MCF 10A (cell line): ENCODE results near the gene LRP1B. TPM values are rescaled to one million over a fixed set of nuclear protein-coding genes. Genes with fewer than 3 reads are reported as not detected.

Source experiments
- BruUV-seq: library from RNA; stranded (reverse); fragments of 400-500 nt; replicated peaks from 2 replicates; lab custom pipeline; 2021; lab: Mats Ljungman, UMichigan
- CTCF ChIA-PET: fragments of 300-600 bp; sonication (Branson Sonifier 250); formaldehyde crosslinking; extraction: SDS; loops from one replicate; lab custom pipeline; 2021; ENCODE audit warnings: antibody characterized with exemption, inconsistent platforms; lab: Yijun Ruan, JAX
- POLR2A ChIA-PET: fragments of 300-600, 350-650 bp; sonication (Branson Sonifier 250); formaldehyde crosslinking; extraction: SDS; loops from one replicate; lab custom pipeline; 2020; ENCODE audit warnings: antibody characterized with exemption, inconsistent platforms; lab: Yijun Ruan, JAX
- DNase-seq: peaks from one replicate; pipeline ENCODE4 v3.0.0-alpha.2; 2018; ENCODE audit not compliant: unreplicated experiment
- H3K27ac Mint-ChIP-seq: one replicate; pipeline ENCODE4 v1.8.0; 2022; ENCODE audit warnings: mild to moderate bottlenecking, low read depth, mixed read lengths; ENCODE audit not compliant: unreplicated experiment
- H3K27me3 Mint-ChIP-seq: one replicate; pipeline ENCODE4 v1.8.0; 2022; ENCODE audit warnings: mixed read lengths; ENCODE audit not compliant: insufficient read depth, unreplicated experiment
- H3K36me3 Mint-ChIP-seq: one replicate; pipeline ENCODE4 v1.8.0; 2022; ENCODE audit warnings: mild to moderate bottlenecking, moderate library complexity, mixed read lengths; ENCODE audit not compliant: insufficient read depth, unreplicated experiment
- H3K4me1 Mint-ChIP-seq: one replicate; pipeline ENCODE4 v1.8.0; 2022; ENCODE audit warnings: mixed read lengths; ENCODE audit not compliant: insufficient read depth, unreplicated experiment
- H3K4me3 Mint-ChIP-seq: one replicate; pipeline ENCODE4 v1.8.0; 2022; ENCODE audit warnings: mild to moderate bottlenecking, moderate library complexity, mixed read lengths; ENCODE audit not compliant: unreplicated experiment
- H3K9me3 Mint-ChIP-seq: one replicate; pipeline ENCODE4 v1.8.0; 2022; ENCODE audit warnings: mixed read lengths; ENCODE audit not compliant: unreplicated experiment
- intact Hi-C: fragments of 100-400 bp; cut with micrococcal nuclease; formaldehyde crosslinking; loops from 2 replicates; pipeline ENCODE4 v1.14.1; 2022
- total RNA-seq: library from RNA; stranded (reverse); gene quantifications from 2 replicates; pipeline ENCODE4 v1.2.3, GENCODE V29; 2022
- TF ChIP-seq, protein P1 (sequence below): fragments of 200-600 bp; IDR thresholded peaks from one replicate; pipeline ENCODE4 v1.8.0; 2022; ENCODE audit warnings: antibody characterized with exemption, mild to moderate bottlenecking; ENCODE audit not compliant: unreplicated experiment

Gene LRP1B
- total RNA-seq, 1 experiment from 2014 or later, result not detected

DNA sequence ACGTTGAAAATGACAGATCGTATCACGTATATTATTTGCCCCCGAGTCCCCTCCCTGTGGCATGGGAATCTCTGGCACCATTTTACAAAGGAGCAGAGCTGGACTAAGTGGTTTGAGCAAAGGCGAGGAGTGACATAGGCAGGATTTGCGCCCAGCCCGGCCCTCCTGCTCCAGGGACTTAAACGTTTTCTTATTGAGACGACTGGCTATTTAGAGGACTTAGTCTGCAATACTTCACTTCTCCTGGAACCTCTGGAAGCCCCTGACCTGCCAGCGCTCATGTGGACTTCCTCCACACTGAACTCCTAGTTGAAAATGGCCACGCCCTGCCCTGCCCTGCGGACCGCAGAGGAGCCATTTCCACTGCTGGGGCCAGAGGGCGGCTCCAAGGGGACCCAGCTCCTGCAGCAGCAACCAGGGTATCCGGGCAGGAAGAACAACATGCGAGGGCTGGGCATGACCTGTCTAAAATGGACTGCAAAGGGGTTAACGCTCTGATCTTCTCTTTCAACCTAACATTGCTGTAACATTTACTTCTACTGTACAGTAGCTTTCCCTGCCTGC, 690.7 kb downstream of the LRP1B start:
- Mint-ChIP-seq H3K27me3 (peaks cover 29% of the 10 kb centered on the region), H3K4me3 (no peak overlapping the region), H3K27ac (no peak overlapping the region), H3K9me3 (no peaks in the 10 kb centered on the region), H3K4me1 (no peaks in the 10 kb centered on the region), H3K36me3 (no peaks in the 10 kb centered on the region)
- no TSS peak for BruUV-seq
- ChIA-PET CTCF (interaction anchor here (0.6 kb wide), 1 partner anchor 1369 kb away, joined by 3 read pairs; no protein-coding TSS in a partner anchor), POLR2A (no interaction called here)
- DNase-seq, result no peak
- TF ChIP-seq, protein P1, sequence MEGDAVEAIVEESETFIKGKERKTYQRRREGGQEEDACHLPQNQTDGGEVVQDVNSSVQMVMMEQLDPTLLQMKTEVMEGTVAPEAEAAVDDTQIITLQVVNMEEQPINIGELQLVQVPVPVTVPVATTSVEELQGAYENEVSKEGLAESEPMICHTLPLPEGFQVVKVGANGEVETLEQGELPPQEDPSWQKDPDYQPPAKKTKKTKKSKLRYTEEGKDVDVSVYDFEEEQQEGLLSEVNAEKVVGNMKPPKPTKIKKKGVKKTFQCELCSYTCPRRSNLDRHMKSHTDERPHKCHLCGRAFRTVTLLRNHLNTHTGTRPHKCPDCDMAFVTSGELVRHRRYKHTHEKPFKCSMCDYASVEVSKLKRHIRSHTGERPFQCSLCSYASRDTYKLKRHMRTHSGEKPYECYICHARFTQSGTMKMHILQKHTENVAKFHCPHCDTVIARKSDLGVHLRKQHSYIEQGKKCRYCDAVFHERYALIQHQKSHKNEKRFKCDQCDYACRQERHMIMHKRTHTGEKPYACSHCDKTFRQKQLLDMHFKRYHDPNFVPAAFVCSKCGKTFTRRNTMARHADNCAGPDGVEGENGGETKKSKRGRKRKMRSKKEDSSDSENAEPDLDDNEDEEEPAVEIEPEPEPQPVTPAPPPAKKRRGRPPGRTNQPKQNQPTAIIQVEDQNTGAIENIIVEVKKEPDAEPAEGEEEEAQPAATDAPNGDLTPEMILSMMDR, result no peak
- intact Hi-C loops, result no loop called here

DNA sequence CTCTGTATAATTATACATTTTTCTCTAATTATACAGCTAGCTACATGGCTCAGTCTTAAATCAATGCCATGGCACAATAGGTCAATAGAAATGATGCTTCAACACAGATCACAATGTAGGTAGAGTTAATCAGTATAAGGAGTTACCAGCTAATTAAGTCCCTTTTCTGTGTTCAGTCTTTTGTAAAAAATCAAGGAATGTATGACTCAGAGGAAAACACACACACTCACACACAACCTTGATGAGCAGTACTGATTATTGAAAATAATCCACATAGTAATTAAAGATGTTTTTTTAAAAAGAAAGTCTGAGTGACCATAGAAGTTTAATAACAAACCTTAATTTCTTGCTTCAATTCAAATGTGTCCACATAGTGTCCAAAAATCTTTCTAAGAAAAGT, 691.3 kb downstream of the LRP1B start:
- H3K9me3 Mint-ChIP-seq, result no peaks in the 10 kb centered on the region
- intact Hi-C loops, result no loop called here

DNA sequence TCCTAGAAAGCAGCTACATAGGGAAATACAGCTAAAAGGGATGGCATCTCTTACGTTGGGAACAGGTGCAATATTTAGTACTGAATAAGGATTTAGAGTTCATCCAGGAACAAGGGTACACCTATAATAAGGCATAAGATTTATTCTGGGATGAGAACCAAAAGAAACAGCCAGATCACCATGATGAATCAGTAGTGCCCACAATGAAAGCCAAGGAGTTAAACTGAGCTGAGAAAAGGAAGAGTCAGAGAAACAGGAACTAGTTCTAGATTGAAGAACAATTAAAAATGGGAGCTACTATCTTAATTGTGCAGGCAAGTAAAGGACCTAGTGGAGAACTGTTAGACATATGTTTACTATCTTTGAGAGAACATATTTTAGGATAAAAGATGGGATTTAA, 692.3 kb downstream of the LRP1B start:
- H3K9me3 Mint-ChIP-seq, result no peaks in the 10 kb centered on the region
- no peaks in the 10 kb centered on the region for H3K4me1 Mint-ChIP-seq
- H3K27me3 Mint-ChIP-seq, result peaks cover 45% of the 10 kb centered on the region
- H3K36me3 Mint-ChIP-seq, result no peaks in the 10 kb centered on the region
- TF ChIP-seq, protein P1, result no peak
- ChIA-PET POLR2A (no interaction called here), CTCF (interaction anchor here (0.6 kb wide), 1 partner anchor 21 kb away, joined by 7 read pairs; no protein-coding TSS in a partner anchor)
- H3K27ac Mint-ChIP-seq, result no peak overlapping the region
- intact Hi-C loops, result no loop called here
- H3K4me3 Mint-ChIP-seq, result no peak overlapping the region
- BruUV-seq, result no TSS peak
- DNase-seq, result no peak

More for the DNA sequence above, 691.3 kb downstream of the LRP1B start:
- H3K4me1 Mint-ChIP-seq, result no peaks in the 10 kb centered on the region
- ChIA-PET POLR2A (no interaction called here), CTCF (interaction anchor here (0.6 kb wide), 1 partner anchor 1368 kb away, joined by 3 read pairs; no protein-coding TSS in a partner anchor)
- H3K27me3 Mint-ChIP-seq, result peaks cover 35% of the 10 kb centered on the region
- H3K27ac Mint-ChIP-seq, result no peak overlapping the region
- no peak overlapping the region for H3K4me3 Mint-ChIP-seq
- TF ChIP-seq, protein P1, result no peak
- BruUV-seq, result no TSS peak
- no peaks in the 10 kb centered on the region for H3K36me3 Mint-ChIP-seq
- no peak for DNase-seq

DNA sequence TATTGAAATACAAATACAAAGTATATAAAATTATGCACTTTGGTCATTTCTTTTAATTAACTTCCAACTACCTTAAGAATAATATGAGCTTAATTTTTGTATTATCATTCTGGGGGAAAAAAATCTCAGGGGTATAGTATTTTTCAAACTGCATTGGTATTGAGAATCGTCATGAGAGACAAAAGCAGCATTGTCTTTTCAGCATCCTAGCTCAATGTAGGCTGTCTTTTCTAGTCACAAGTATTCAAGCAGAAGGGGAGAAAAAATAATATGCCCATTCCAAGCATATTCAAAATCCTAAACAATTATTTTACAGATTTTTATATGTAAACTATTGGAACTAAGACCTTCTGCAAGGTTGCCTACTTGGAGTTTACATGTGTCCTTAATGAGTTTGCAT, 693.3 kb downstream of the LRP1B start:
- H3K27ac Mint-ChIP-seq, result no peak overlapping the region
- no peaks in the 10 kb centered on the region for H3K4me1 Mint-ChIP-seq
- TF ChIP-seq, protein P1, result no peak
- no TSS peak for BruUV-seq
- POLR2A ChIA-PET, result no interaction called here
- H3K4me3 Mint-ChIP-seq, result no peak overlapping the region
- H3K27me3 Mint-ChIP-seq, result peaks cover 55% of the 10 kb centered on the region
- no peaks in the 10 kb centered on the region for H3K36me3 Mint-ChIP-seq
- intact Hi-C loops, result no loop called here
- no peaks in the 10 kb centered on the region for H3K9me3 Mint-ChIP-seq
- CTCF ChIA-PET, result no interaction called here
- DNase-seq, result no peak
